SU-DHL-6 (cell line): ENCODE data around the gene MTF1.

Experiments
- H2AFZ ChIP-seq: fragments of 200-600 bp; sonication (generic); 2 replicates; pipeline ENCODE4 v1.6.1; 2014; ENCODE audit warnings: low read depth, mild to moderate bottlenecking, moderate library complexity, mixed read lengths, antibody characterized with exemption, low read length; ENCODE audit not compliant: severe bottlenecking
- H3F3A ChIP-seq: fragments of 200-600 bp; shearing (Covaris generic); 2 replicates; pipeline ENCODE4 v1.6.0; 2016; ENCODE audit warnings: antibody characterized with exemption, mild to moderate bottlenecking; ENCODE audit not compliant: insufficient read depth
- H3K27ac ChIP-seq: fragments of 200-600 bp; sonication (generic); 2 replicates; pipeline ENCODE4 v1.5.1; 2016; ENCODE audit warnings: low read depth, mild to moderate bottlenecking, low read length, moderate library complexity, mixed read lengths
- H3K27me3 ChIP-seq: fragments of 200-600 bp; sonication (generic), shearing (Covaris generic); 2 replicates; pipeline ENCODE4 v1.6.0; 2014; ENCODE audit warnings: mild to moderate bottlenecking, low read length
- H3K36me3 ChIP-seq: fragments of 200-600 bp; sonication (generic); 2 replicates; pipeline ENCODE4 v1.6.1; 2014; ENCODE audit warnings: mild to moderate bottlenecking, low read length, mixed read lengths
- H3K4me2 ChIP-seq: fragments of 300-600, 200-600 bp; shearing (Covaris generic), sonication (generic); 2 replicates; pipeline ENCODE4 v1.6.0; 2014; ENCODE audit warnings: low read length, low read depth, mild to moderate bottlenecking; ENCODE audit not compliant: poor library complexity, severe bottlenecking
- H3K4me3 ChIP-seq: fragments of 200-600 bp; sonication (generic); 2 replicates; pipeline ENCODE4 v1.5.1; 2014; ENCODE audit warnings: antibody characterized with exemption, low read length, mild to moderate bottlenecking, mixed read lengths; ENCODE audit not compliant: insufficient read depth, poor library complexity, severe bottlenecking
- H3K79me2 ChIP-seq: fragments of 200-600 bp; sonication (generic); 2 replicates; pipeline ENCODE4 v1.6.1; 2014; ENCODE audit warnings: mild to moderate bottlenecking, low read length, moderate library complexity; ENCODE audit not compliant: insufficient read depth
- H3K9ac ChIP-seq: fragments of 200-600 bp; sonication (generic); 2 replicates; pipeline ENCODE4 v1.7.0; 2014; ENCODE audit warnings: mild to moderate bottlenecking, low read length
- H3K9me2 ChIP-seq: fragments of 200-600 bp; sonication (generic); replicated peaks from 2 replicates; pipeline ENCODE4 v1.6.1; 2014; ENCODE audit warnings: low read length; ENCODE audit not compliant: insufficient read depth
- H3K9me3 ChIP-seq: fragments of 200-600 bp; sonication (generic); 2 replicates; pipeline ENCODE4 v1.6.1; 2014; ENCODE audit warnings: low read length, mixed read lengths; ENCODE audit not compliant: insufficient read depth
- H4K20me1 ChIP-seq: fragments of 200-600 bp; sonication (generic); 2 replicates; pipeline ENCODE4 v1.6.1; 2014; ENCODE audit warnings: low read depth, mild to moderate bottlenecking, antibody characterized with exemption, low read length, moderate library complexity, mixed read lengths
- CTCF ChIP-seq: fragments of 200-600 bp; sonication (generic); IDR thresholded peaks from one replicate; pipeline ENCODE4 v1.5.1; 2017; ENCODE audit warnings: antibody characterized with exemption, mild to moderate bottlenecking, low read length, moderate library complexity; ENCODE audit not compliant: insufficient read depth, poor library complexity, severe bottlenecking
- EZH2phosphoT487 ChIP-seq: fragments of 200-600 bp; sonication (generic), shearing (Covaris generic); conservative IDR thresholded peaks from 2 replicates; pipeline ENCODE4 v1.6.1; 2018; ENCODE audit warnings: mild to moderate bottlenecking, antibody characterized with exemption, low read length, moderate library complexity, mixed read lengths

MTF1 gene

GRCh38 chr1:37831809-37832208, 27.6 kb downstream of the MTF1 start:
- no peak overlapping the region for H3K4me2 ChIP-seq
- H3K27ac ChIP-seq, result no peak overlapping the region
- no peak overlapping the region for H2AFZ ChIP-seq
- no peaks in the 10 kb centered on the region for H3K9me3 ChIP-seq
- H3K9me2 ChIP-seq, result no peaks in the 10 kb centered on the region
- no peak overlapping the region for H3K4me3 ChIP-seq
- H3K79me2 ChIP-seq, result no peaks in the 10 kb centered on the region
- H3K27me3 ChIP-seq, result no peaks in the 10 kb centered on the region
- H3K9ac ChIP-seq, result no peak overlapping the region
- H4K20me1 ChIP-seq, result no peaks in the 10 kb centered on the region
- TF ChIP-seq CTCF (no peak), EZH2phosphoT487 (no peak)
- peaks cover 9% of the 10 kb centered on the region; the same call in 1 of the 2 replicates for H3K36me3 ChIP-seq
- H3F3A ChIP-seq, result no peaks in the 10 kb centered on the region

- no peaks in the 10 kb centered on the region for H3K9me3 ChIP-seq
- H3K27me3 ChIP-seq, result no peaks in the 10 kb centered on the region
- H3K9me2 ChIP-seq, result no peaks in the 10 kb centered on the region
- no peak overlapping the region for H3K9ac ChIP-seq
- H2AFZ ChIP-seq, result no peak overlapping the region
- H3K36me3 ChIP-seq, result peaks cover 9% of the 10 kb centered on the region; the same call in 1 of the 2 replicates
- no peak overlapping the region for H3K27ac ChIP-seq
- no peak overlapping the region for H3K4me3 ChIP-seq
- H3F3A ChIP-seq, result no peaks in the 10 kb centered on the region
- no peaks in the 10 kb centered on the region for H4K20me1 ChIP-seq
- H3K4me2 ChIP-seq, result no peak overlapping the region
- H3K79me2 ChIP-seq, result no peaks in the 10 kb centered on the region
- no peak for TF ChIP-seq EZH2phosphoT487
Measured at GRCh38 chr1:37831109-37831508, 28.3 kb downstream of the MTF1 start.

- no peak overlapping the region for H3K9ac ChIP-seq
- H3K36me3 ChIP-seq, result peaks cover 5% of the 10 kb centered on the region; the same call in 1 of the 2 replicates
- H3K9me2 ChIP-seq, result no peaks in the 10 kb centered on the region
- H4K20me1 ChIP-seq, result no peaks in the 10 kb centered on the region
- no peak overlapping the region for H3K4me2 ChIP-seq
- H3K79me2 ChIP-seq, result no peaks in the 10 kb centered on the region
- TF ChIP-seq CTCF (no peak), EZH2phosphoT487 (no peak)
- H3K9me3 ChIP-seq, result no peaks in the 10 kb centered on the region
- H3K4me3 ChIP-seq, result no peak overlapping the region
- H3K27ac ChIP-seq, result no peak overlapping the region
- H3F3A ChIP-seq, result 0 out of 2 replicates have a peak, but pooled peaks cover 3% of the 10 kb centered on the region
- no peaks in the 10 kb centered on the region for H3K27me3 ChIP-seq
- no peak overlapping the region for H2AFZ ChIP-seq
Measured at GRCh38 chr1:37828410-37829074, 30.9 kb downstream of the MTF1 start.

- Histone ChIP-seq H3K36me3 (no peaks in the 10 kb centered on the region), H3K27ac (no peak overlapping the region), H2AFZ (no peak overlapping the region), H4K20me1 (no peaks in the 10 kb centered on the region), H3K9ac (no peak overlapping the region), H3F3A (0 out of 2 replicates have a peak, but pooled peaks cover 3% of the 10 kb centered on the region), H3K4me3 (no peak overlapping the region), H3K79me2 (no peaks in the 10 kb centered on the region), H3K27me3 (no peaks in the 10 kb centered on the region), H3K9me2 (no peaks in the 10 kb centered on the region), H3K9me3 (no peaks in the 10 kb centered on the region), H3K4me2 (no peak overlapping the region)
- TF ChIP-seq CTCF (no peak), EZH2phosphoT487 (no peak)
Measured at GRCh38 chr1:37825506-37825905, 33.9 kb downstream of the MTF1 start.
